SK-N-SH treated with all-trans-retinoic acid at 6 μM for 48 hours (cell line): ENCODE data around the gene MYO15B.

Experiments used
- ARNTL ChIP-seq: fragments of 450-650 bp; formaldehyde crosslinking; IDR thresholded peaks from 2 replicates; pipeline ENCODE4 v1.5.0; 2020; ENCODE audit warnings: low read depth, mild to moderate bottlenecking, moderate library complexity, borderline replicate concordance
- PATZ1 ChIP-seq: fragments of 250-450 bp; sonication (Bioruptor Pico); IDR thresholded peaks from 2 replicates; pipeline ENCODE4 v1.8.0; 2020; ENCODE audit warnings: mild to moderate bottlenecking, moderate library complexity, borderline replicate concordance
- POU6F1 ChIP-seq: fragments of 250-450 bp; sonication (Bioruptor Pico); IDR thresholded peaks from 2 replicates; pipeline ENCODE4 v1.8.0; 2021; ENCODE audit warnings: low read depth, mild to moderate bottlenecking, moderate library complexity, borderline replicate concordance
- RARB ChIP-seq: fragments of 250-450 bp; sonication (Bioruptor Pico); IDR thresholded peaks from 2 replicates; pipeline ENCODE4 v1.8.0; 2021; ENCODE audit warnings: mild to moderate bottlenecking, moderate library complexity
- SNAI2 ChIP-seq: fragments of 250-450 bp; sonication (Bioruptor Pico); IDR thresholded peaks from 2 replicates; pipeline ENCODE4 v1.5.0; 2020; ENCODE audit warnings: mild to moderate bottlenecking, moderate library complexity
- TOX ChIP-seq: fragments of 250-450 bp; sonication (Bioruptor Pico); IDR thresholded peaks from 2 replicates; pipeline ENCODE4 v1.8.0; 2021; ENCODE audit warnings: mild to moderate bottlenecking, moderate library complexity, borderline replicate concordance
- ZFP3 ChIP-seq: fragments of 250-450 bp; sonication (Bioruptor Pico); IDR thresholded peaks from 2 replicates; pipeline ENCODE4 v1.5.0; 2020; ENCODE audit warnings: mild to moderate bottlenecking, moderate library complexity
- ZNF8 ChIP-seq: fragments of 450-650 bp; formaldehyde crosslinking; IDR thresholded peaks from 2 replicates; pipeline ENCODE4 v1.5.0; 2020; ENCODE audit warnings: mild to moderate bottlenecking, moderate library complexity

- TF ChIP-seq TOX (CRISPR knock-in tag): no peak
- no peak for TF ChIP-seq PATZ1
- no peak for TF ChIP-seq ARNTL (CRISPR knock-in tag)
- no peak for TF ChIP-seq POU6F1 (CRISPR knock-in tag)
- TF ChIP-seq RARB (CRISPR knock-in tag): no peak
- no peak for TF ChIP-seq SNAI2 (CRISPR knock-in tag)
- no peak for TF ChIP-seq ZFP3 (CRISPR knock-in tag)
- no peak for TF ChIP-seq ZNF8 (CRISPR knock-in tag)
Observed at GRCh38 chr17:75645501-75645888, 57.9 kb downstream of the MYO15B start.
